ENCODE results near the gene AGER.
"Not testable (repeated sequence)": the region's sequence is repeated elsewhere in the genome, so short reads cannot be mapped to it uniquely, and the experiment has no call there.

Gene AGER

DNA sequence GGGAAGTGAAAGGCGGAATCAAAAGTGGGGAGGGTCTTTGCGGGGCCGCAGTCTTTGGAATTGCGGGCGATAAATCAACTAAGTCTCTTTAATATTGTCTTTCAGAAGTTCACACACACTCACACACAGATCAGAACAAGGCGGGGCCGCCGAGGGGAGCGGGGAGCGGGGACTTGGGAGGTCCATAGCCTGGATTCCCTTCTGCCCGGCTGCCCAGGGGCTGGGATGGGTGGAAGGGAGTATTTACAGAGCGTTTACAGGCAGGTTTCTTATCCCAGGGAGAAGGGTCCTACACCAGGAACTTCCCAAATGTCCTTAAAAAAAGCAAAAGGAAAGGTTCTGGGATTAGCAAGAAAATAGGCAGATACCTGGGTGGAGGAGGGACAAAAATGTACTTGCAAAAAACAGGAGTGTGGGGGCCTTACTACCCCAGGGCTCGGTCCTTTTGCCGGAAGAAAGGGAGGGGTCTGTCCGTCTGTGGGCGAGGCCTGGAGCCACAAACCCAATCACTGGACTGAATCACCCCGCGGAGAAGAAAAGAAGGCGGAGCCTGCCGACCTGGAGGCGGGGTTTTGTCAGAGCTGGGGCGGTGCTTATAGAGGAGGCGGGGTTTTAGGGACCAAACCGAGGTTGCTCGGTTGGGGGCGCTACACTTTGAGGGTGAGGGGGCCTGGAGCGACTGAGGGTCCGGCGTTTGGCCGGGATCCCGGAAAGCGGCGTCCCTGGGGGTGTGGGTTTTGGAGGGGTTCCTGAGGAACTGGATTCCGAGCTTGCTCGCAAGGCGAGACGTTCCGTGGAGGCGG is 35.6 kb downstream of the AGER start:
- DNase-seq (ENCODE audit: low read depth in 2 of 2) = peak; percentile 56

DNA sequence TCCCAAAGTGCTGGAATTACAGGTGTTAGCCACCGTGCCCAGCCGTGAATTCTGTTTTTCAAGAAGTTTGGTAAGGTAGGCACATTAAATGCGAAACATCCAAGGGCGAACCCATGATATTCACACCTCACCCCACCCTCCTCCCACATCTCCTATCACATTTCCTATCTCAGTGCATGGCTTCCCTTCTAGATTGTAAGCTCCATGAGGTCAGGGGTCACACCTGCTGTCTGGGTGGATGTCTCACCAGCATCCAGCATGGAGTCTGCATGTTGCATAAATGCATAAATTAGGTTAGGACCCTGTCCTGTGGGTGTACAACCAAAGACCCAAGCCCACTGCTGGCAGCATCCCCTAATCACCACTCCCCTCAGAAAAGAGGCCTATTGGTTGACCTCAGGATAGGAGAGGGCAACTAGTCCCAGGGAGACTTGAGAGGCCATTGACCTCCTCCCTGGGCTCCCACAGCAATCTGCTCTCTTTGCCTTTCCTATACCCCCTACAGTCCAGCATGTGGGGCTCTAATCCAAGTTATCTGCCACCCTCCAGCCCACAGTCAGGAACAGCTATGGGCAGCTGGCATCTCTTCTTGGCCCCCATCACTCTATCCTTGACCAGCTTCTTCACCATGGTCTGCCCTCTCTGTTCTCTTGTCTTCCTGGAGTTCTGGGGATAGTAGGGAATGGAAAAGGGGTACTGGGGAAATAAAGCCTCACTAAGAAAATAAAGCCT is 36.5 kb downstream of the AGER start:
- no peak for DNase-seq (ENCODE audit: low read depth in 2 of 2)

DNA sequence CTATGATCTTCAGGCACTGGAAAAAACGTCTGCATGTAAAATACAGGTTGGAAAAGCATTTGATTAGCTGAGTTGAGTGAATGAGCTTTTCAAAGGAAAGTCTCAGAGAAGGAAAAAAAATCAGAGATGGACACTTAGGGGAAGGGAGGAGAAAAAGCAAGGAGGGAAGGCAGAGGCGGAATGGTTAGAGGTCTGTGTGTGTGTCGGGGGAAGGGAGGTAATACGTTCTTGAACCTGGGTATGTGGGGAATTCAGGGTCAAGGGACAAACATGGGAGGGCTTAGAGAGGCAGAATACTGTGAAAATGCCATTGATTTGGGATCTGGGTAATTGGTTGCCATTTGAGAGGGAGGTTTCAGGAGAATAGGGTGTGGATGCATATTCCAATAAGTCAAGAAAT is 37.4 kb downstream of the AGER start:
- no peak for DNase-seq (ENCODE audit: low read depth in 2 of 2)

DNA sequence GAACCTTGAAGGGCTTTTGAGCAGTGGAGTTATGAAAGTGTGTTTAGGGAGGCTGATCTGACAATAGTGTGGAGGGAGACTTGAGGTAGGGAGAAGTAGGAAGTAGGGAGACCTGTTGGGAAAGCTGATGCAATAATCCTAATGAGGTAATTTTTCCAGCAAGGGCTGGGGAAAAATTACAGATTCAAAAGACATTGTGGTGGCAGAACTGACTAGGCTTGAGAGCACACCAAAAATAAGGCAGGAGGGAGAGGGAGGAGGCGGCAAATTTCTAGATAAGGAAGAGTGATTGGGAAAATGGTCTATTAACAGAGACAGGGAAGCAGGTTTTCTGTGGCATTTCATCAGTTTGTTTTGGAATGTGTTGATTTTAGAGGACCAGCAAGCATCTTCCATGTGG is 37.8 kb downstream of the AGER start:
- no peak for DNase-seq (ENCODE audit: low read depth in 2 of 2)

DNA sequence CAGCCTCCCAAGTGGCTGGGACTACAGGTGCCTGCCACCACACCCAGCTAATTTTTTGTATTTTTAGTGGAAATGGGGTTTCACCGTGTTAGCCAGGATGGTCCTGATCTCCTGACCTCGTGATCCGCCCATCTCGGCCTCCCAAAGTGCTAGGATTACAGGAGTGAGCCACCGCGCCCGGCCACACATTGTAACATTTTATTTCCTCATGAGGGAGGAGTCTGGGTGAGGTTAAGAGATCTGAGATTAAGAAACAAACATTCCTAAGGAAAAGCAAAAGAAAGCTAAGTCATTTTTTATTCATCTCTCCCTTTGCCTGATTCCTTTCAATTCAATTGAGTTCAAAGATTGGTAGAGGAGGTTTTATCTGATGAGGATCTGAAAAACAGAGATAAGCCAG is 39.8 kb downstream of the AGER start:
- not testable (repeated sequence) for DNase-seq (ENCODE audit: low read depth in 2 of 2)

DNA sequence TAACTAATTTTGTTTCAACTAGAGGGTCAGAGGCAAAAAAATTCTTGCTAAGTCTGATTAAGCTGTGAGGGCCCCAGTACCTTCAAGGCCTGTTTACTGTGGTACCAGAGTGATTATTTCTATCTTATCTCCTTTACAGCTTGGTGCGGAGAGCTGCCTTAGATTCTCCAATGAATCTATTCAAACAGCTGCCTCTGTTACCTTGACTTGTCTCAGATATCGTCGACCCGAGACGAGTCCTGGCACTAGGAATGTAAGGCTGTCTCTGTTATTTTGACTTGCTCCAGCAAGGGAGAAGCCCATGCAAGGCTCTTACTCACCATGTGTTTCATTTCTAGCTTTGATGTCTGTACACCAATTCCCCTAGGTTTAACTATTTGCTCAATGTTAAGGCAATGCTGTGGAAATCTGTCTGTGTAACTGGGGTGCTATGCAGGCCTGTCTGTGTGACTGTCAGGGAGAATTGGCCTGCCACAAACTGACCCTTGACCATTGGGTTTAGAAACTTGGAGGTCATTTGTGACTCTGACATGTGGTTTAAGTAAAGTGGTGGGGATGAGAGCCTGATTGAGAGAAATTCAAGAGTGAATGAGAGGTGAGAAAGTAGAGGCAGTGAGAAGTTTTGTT is 43.5 kb downstream of the AGER start:
- no peak for DNase-seq (ENCODE audit: low read depth in 2 of 2)

DNA sequence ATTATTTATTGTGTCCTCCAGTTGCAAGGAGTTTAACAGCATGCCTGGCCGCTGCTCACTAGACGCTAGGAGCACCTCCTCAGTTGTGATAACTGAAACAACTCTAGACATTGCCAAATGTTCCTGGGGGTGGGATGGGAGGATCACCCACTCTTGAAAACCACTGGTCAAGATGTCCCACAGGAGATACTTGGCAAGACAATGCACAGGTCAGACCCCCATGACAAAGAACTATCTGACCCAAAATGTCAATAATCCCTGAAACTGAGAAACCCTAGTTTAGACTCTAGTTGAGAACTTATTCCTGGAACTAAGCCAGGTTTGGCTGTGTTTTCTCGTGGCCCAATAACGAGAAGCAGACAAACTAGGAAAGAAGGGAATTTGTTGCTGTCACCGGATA is 44.5 kb downstream of the AGER start:
- DNase-seq (ENCODE audit: low read depth in 2 of 2) = no peak

DNA sequence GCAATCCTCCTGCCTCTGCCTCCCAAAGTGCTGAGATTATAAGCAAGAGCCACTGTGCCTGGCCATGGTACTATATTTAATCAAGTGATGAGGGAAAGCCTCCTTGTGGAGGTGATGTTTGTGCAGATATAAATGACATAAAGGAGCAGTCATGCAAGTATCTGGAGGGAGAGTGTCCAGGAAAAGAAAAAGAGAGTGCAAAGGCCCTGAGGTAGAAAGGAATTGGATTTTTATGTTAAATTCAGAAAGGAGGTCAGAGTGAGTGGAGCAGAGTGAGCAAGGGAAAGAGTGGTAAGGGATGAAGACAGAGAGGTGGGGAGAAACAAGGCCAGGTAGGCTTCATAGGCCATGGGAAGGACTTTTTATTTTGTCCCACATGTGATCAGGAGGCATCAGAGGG is 46.6 kb downstream of the AGER start:
- no peak for DNase-seq (ENCODE audit: low read depth in 2 of 2)

DNA sequence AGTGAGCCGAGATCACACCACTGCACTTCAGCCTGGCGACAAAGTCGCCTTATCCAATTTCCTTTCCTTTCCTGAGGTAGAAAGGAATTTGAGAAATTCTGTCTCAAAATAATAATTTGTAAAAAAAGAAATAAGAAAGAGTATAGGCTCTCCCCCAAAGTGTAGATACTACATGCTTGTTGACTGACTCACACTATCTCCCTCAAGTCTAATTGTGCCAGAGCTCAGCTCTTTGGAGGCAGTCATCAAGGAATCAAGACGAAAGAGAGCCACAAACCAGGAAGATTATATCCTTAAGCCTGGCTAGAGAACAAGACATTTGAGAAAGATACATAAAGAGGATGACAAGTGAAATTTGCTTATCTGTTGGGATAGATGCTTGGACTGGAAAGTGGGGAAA is 50.3 kb downstream of the AGER start:
- no peak for DNase-seq (ENCODE audit: low read depth in 2 of 2)

DNA sequence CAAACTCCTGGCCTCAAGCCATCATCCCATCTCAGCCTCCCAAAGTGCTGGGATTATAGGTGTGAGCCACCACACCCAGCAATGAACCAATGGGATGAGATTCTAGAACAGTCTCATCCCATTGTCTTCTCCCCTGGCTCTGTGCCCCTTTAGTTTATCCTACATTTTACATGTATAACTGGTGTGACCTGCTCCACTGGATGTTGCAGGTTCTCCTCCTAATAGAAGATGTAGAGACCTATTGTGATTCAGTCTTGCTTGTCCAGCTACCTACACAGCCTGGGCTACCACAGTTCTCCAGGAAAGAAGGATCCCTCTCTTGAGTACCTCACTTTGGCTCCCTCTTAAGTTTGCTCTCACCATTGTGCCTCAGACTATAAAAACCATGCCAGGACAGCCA is 51.9 kb downstream of the AGER start:
- DNase-seq (ENCODE audit: low read depth in 2 of 2) = no peak

DNA sequence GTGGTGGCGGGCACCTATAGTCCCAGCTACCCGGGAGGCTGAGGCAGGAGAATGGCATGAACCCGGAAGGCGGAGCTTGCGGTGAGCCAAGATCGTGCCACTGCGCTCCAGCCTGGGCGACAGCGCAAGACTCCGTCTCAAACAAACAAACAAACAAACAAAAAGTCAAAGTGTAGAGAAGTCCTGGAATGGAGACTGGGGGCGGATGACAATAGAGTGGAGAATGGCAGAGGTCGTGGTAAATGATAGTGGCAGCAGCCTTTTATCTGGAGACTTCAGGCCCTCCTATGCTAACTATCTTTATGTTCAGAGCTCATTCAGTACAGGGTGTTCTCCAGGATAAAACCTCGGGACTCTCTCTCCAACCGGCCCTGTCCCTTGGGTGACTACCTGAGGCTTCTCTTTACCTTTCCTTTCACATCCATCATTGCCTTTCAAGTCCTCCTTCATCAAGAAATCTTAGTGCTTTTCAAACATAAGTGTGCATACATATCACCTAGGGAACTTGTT is 52.6 kb downstream of the AGER start:
- DNase-seq (ENCODE audit: low read depth in 2 of 2) = no peak
